Erythroblast (primary cell): ENCODE measurements around the gene CWC27.

Experiments
- GATA1 ChIP-seq: IDR thresholded peaks from 2 replicates; pipeline ENCODE4 v1.6.1; 2011; ENCODE audit warnings: low read depth, mild to moderate bottlenecking, control low read depth, low read length, moderate library complexity
- POLR2A ChIP-seq: IDR thresholded peaks from 2 replicates; pipeline ENCODE4 v1.6.1; 2011; ENCODE audit warnings: mild to moderate bottlenecking, low read length

DNA sequence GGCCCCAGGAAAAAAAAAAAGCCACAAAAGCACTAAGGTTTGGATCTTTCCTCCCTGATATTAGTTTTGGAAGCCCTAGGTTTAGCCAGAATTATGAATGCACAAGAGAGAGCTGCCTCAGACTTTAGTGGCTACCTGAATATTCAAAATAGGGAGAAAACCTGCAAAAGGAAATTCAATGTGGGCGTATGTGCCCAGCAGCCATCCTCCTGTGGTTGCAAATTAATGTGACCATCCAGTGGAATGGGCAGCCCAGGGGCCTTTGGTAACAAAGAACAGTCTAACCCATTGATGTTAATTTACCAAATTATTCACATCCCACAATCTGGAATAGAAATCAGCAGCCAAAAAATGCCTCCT is 298.4 kb downstream of the CWC27 start:
- TF ChIP-seq POLR2A (no peak), GATA1 (no peak)
